ENCODE results near the gene ITGB6.

Gene ITGB6

DNA sequence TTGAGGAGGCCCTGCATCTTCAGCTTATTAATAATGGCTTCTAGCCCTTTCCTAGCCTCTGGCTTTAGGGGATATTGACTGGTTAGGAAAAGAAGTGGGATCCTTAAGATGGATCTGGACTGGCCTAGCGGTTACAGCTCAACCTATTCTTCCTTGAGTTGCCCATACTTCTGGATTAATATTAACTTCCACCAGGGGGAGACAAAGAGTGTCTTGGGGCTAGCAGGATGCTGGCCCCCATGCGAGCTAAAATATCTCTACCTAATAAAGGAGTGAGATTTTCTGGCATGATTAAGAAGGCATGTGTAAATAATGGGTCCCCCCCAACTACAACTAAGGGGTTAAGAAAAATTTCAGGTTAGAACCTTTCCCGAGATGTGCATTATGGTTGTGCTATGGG, 114.4 kb downstream of the ITGB6 start:
- DNase-seq = no peak

DNA sequence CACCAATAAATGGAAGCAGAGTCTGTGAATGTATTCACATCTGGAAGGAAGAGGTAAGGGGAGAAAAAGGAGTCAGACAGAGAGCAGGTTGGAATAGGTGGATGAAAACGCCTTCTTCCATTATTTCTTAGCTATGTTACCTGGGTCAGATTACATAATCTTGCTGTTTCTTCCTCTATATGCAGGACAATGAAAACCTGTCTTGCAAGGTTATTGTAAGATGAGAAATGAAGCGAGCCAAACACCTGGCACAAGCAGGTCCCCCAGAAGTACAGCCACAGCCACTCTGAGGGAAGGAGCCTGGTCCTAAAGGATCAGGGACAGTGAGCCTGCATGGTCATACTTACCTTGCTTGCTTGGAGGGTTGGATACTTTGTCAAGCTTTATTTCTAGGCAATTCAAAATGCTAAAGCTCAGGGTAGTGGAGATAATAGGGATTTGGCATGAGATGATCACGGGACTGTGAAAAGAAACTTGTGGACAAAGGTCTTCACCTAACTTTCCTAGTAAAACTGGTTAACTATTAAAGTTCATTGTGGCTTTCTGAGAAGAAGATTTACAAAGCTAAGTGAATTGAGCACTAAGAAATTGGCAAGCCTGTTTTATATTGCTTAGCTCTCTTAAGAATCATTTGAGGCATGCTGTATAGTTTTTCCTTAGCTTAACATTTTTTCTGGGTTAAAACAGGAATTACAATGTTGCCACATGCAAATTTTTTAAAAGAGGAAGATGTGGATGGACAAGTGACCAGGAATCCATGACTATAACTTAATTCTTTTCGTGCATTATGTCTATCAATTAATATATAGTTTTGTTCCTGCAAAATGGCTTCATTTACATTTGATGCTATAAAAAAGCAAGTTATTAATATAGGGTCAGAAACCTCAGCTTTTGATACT, 121.9 kb downstream of the ITGB6 start:
- DNase-seq = no peak

DNA sequence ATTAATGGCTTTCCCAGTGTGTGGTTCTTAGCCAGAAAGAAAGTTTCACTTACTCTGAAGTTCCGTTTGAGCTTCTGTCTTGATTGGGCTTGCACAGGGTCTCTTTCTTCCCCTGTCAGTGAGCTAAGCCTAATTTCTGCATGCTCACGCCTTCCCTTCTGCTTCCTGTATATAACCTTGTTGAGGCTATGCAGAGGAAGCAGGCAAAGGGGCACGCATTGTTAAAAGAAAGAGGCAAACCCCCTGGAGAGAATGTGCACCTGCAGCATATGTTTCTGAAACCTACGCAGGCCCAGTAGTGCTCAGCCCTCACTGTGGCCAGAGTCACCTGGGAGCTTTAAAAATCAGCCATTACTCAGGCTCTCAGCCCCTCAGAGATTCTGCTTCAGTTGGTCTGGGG, 123.2 kb downstream of the ITGB6 start:
- DNase-seq = no peak

DNA sequence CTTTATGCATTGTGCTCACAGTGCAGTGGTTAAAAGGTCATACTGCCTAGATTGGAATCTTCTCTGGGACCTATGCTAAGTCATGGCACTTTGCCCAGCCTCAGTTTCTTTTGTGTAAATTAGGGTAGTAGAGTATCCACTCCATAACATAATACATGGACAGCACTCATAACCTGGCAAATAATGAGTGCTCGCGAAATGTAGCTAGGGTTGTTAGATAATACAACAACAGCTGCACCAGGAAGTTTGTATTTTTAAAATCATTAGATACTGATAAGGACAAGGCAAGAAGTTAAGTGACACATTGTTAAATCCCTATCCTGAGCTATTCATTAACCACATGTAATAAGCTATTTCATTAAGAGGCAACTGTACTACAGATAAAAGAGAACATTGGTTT, 123.8 kb downstream of the ITGB6 start:
- DNase-seq = no peak

DNA sequence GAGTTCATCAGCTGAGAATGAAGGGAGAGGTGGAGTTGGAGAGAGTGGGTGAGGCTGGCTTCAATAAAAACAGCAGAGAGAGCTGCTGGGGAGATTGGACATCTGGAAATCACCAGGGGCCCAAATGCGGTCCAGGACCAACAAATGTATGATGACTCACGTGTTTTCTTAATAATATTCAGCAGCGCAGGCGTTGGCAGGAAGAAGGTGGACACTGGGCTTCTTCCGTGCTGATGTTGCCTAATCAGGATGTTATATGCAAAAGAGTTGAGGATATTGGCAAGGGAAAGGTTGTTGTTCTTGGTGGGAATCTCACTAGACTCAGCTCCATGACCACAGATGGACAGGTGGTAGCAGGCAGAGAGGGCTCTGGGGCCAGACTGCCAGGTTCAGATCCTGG, 124.9 kb downstream of the ITGB6 start:
- DNase-seq = no peak

DNA sequence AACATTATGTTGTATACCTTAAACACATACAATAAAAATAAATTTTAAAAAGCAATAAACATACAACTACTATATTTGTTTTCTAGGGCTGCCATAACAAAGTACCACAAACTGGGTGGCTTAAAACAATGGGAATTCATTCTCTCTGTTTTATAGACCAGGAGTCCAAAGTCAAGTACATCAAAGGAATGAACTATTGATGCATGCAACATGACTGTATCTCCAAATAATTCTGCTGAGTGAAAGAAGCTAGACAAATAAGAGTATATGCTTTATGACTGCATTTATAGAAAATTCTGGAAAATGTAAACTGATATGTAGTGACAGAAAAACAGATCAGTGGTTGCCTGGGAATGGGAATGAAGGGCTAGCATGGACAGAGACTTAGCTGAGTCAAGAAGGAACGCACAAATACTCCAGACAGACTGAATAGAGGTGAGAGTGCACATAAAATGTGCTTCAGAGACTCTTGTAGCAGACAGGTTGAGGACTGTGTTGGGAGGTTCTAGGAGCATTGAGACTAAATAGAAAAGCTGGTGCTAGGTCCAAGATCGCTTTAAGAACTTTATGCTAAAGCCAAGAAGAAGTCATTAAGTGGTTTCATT, 126.7 kb downstream of the ITGB6 start:
- DNase-seq = no peak

DNA sequence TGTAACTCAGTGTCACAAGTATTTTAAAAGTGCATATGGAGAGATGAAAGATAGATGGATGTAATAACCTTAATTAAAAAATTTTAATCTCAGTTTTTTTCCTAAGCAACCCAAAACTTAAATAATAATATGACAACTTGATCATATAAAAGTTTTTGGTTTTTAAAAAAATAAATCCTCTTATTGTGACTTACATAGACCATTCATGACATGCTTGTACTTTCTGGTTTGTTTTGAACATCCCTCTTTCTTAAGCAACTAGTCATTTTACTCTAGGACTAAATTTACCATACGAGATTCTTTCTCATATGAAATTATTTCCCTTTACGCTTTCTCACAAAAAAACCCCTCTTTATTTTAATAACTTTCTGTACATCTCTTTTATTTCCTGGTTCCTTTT, 131.2 kb downstream of the ITGB6 start:
- DNase-seq = no peak

DNA sequence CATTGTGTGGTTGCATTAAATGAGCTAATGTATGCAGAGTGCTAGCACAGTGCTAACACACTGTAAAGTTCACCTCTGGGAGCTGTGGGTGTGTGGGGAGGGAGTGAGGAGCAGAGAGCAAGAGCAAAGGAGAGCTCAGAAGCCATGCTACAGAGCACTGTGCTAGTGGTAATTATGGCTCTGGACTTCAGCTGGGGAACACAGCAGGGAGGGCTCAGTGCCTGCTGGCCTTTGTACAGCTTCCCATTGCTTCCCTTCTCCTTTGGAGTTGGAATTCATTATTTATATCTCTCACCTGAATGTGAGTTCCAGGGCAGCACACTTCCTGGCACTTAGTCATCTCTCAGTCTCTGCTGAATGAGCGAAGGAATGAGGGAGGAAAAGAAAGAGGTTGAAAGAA, 135.2 kb downstream of the ITGB6 start:
- no peak for DNase-seq

DNA sequence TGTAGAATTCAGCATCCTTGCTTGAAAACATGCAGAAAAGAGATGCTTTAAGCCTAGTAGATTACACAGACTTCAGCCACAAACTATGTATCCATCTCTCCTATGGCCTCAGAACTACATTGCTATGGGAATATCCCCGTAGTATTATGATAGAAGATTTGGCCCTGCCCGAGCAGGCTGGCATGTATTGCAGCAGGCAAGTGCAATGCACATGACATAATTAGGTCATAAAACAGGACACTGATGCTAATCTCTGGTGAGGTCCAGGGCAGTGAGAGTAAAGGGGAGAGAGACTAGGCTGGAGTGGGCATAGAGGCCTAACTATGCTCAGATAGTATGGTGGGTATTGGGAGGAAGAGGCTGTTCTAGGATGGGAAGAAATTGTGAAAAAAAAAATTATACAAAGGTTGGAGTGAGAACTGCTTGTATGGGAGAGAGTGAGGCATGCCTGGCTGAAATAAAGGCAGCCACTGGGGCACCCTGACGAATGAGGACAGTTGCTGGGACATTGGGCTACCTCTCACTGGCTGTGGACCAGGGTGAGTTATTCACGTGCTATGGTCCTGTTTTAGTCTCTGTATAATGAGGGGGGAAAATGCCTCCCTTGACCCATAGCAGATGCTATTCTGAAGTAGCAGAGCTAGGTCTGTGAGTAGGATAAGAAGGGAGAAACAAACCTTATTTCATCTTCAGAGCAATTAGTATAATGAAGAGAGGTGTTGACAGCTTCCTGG, 136.0 kb downstream of the ITGB6 start:
- DNase-seq = no peak

DNA sequence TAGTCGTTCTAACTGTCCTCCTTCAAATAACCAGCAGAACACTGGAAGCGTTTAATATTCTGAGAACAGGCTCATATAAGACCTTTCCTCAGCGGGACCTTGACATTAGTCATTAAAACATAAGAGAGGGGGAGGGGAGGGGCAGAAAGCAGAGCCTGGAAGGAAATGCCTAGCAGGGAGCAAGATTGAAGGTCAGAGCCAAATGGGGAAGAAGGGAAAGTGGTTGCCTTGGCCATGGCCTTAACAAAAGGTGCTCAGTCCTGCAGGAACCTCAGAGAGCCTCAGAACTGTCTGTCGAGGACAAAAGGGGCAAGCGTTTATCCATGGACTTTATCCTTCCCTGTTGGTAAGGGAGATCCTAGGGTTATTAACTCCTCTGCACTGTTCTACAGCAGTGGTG, 136.8 kb downstream of the ITGB6 start:
- DNase-seq = no peak

DNA sequence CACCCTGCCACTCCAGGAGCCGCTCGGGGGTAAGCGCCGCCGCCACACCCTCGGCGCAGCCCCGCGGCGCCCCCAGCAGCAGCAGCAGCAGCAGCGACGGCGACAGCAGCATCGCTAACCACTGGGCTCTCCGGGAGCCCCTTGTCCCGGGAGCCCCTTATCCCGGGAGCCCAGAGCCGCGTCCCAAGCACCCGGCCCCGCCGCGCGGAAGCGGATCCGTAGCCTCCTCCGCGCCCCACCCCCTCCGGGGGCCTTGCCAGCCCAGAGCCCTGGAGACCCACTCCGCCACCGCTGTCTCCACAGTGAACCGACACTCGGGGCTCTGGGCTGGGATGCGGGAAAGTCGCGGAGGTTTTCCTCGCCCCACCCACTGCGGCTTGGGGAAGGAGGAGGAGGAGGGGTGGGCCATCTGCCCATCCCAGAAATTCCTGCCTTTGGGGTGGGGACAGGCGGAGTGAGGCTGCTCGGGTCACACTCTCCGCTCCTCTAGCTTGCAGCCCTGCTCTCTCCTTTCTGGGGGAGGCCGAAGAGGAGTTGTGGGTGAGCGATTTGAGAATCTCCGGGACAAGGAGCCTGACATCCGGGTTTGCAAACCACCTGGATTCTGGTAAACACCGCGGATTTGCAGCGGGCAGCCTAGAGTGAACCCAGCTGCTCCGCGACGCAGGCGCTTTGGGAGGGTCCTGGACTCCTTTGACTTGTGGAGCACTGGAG, 137.6 kb downstream of the ITGB6 start, which contains the start of gene PLA2R1:
Gene PLA2R1 (minus strand): TSS at position 324 of the 714 bp plus-strand sequence. CDS start 212 bp downstream, at position 112.
- no peak for DNase-seq

DNA sequence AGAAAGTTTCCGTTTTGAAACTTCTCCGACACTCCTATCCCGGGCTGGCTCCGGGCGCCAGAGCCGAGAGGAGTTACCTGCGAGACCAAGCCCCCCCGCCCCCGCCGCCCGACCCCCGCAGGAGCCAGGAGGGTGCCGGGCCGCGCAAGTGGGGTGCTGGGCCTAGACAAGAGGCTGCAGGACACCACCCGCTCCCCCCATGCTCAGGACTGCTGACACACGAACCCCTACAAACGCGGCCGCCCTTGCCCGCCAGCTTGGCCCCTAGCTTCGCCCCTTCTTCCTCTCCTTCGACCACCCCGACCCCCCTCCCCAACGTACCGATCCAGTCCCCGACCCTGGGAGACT, 138.2 kb downstream of the ITGB6 start:
- no peak for DNase-seq

DNA sequence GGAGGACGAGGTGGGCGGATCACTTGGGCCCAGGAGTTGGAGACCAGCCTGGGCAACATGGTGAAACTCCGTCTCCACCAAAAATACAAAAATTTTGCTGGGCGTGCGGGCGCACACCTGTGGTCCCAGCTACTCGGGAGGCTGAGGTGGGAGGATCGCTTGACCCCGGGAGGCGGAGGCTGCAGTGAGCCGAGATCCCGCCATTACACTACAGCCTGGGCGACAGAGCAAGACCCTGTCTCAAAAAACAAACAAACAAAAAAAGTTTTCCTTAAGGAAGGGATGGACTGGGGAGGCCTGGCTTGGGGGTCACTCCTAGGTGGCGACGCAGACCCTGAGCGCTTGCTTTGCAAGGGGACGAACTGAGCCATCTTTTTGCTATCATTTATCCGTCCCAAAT, 138.5 kb downstream of the ITGB6 start:
- no peak for DNase-seq

DNA sequence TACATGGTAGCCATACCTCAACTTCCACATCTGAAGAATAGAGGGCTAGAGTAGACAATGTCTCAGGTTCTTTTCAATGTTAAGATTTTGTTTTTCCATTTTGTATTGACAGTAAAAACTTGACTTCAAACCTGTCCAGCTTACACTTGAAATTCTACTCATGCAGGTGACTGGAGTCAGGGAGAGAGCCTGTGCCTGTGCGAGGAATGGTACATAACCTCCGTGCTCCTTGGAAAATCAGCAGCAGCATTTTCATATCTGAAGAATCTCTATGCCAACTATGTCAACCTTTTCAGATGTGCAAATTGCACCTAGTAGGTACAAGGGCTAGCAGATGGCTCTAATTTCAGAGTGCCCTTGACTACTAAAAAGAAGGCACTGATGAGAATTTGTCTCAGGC, 139.8 kb downstream of the ITGB6 start:
- no peak for DNase-seq

DNA sequence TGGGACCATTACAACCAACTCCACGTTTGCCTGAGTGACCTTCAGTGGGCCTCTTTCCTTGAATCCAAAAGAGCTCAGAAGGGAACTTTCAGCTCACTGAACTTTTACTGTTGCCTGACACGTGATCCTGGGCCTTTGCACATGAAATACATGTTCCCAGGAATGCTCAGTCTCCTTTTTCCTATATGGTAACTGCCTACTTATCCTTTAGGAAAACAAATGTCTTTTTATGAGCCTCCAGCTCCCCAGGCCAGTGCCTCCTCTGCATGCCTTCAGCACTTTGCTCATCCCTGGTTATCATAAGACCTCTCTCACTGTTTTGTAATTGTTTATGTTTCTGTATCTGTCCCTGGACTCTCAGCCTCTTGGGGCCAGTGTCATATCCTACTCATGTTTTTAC, 142.7 kb downstream of the ITGB6 start:
- no peak for DNase-seq

DNA sequence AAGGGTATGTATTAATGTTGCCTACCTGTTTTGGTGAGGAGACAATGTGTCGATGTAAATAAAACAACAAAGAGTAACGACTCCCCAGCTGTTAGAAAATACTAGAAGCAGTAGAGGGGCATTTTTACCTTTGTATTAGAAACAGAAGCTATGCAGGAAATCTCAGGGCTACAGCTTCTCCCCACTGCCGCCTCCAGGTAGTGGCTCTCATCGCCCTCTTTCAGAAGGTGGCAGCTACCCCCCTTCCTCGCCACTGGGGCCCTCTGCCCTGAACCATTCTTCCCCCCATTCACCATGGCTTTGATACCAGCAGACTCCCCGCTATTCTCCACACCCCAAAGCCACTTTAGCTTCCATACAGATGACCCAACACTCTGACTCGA, 144.4 kb downstream of the ITGB6 start:
- DNase-seq = no peak

DNA sequence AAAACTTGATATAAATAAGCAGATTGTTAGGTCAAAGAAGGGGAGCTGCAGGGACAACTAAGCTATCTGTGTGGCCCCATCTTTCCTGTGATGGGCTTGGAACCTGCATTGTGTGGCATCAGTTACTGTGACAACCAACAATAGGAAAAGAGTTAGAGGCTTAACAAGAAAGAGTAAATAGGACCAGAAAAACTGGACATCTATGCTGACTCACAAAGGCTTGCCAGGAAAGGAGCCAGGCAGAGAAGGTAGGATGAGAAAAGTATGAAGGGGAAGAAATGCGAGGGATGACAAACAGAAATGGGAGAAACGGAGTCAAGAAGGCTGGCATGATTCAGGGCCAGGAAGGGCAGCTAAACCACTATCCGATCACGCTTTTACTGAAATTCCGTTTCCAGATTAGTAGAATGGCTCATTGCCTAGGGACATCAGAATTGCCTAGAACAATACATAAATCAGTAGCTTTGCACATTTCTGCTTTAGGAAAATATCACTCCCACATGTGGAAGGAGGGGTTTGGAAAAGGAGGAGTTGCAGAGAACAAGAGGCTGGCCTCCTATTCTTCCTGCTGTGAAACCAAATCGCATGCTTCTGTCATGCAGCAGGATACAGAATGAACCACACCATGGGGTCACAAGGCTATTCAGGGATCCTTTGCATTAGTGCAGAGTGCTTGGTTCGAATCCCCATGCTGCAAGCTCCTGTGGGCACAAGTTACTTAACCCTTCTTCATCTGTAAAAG, 144.9 kb downstream of the ITGB6 start:
- DNase-seq = no peak

DNA sequence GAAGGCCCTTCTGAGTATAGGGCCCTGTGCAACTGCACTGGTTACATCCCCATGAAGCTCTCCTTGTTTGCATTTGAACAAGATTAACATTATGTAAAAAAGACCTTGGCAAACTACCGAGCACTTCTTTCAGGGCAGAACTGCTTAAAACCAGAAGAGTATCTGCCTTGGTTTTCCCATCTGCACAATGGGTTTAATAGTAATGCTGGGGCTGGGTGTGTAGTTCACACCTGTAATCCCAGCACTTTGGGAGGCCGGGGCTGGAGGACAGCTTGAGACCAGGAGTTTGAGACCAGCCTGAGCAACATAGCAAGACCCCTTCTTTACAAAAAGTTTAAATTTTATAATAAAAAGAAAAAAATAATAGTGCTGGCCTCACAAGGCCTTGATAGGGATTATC, 146.1 kb downstream of the ITGB6 start:
- no peak for DNase-seq

DNA sequence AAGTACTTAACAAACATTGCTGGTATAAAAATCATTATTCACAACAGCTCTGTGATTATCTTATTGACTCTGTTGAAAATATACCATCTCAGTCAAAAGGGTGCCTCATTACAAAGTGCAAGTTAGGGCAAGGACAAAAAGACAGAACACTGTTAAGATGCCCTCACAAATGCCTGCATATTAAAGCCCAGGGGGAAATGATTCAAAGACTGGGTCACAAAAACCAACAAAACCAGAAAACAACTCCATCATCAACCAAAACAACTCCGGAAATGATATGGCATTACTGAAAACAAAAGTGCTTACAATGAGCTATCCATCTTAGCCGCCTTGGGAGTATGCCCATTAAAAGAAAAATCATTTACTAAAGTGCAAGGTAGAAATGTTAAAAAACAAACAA, 147.5 kb downstream of the ITGB6 start:
- no peak for DNase-seq

DNA sequence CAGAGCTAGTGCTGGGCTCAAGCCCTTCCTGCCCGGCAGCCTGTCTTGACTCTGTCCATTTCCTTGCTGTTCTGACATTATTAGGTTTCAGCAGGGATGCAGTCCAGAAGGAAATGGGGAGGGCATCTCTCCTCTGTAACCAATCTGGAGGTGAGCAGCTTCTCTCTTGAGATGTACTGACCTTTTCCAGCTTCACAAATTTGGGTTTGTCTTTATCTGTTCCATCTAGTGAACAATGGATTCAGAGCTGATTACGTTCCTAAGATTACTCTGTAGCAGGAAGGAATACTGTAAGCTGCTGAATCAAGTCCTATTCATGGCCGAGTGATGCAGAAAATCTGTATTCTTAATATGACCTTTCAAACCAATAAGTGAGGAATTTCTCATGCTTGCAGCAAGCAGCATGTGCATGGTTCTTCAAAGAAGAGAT, 148.7 kb downstream of the ITGB6 start:
- no peak for DNase-seq

DNA sequence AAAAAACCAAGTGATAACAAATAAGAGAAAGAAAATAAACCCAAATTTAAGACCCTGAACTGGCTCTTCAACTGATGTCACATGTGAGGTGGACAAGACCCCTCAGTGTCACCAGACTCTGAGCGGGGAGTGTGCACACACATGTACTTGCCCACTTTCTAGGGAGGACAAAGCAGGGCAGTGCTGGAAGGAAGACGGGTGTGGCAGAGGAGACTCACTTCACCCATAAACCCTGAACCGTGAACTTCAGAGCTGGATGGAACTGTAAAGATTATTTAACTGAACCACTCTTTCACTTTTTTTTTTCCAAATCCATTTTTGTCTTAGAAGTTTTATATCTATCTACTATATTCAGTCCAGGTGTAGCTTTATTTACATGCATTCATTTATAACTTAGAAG, 149.9 kb downstream of the ITGB6 start:
- no peak for DNase-seq
